ENCODE data around the gene PNLDC1.
A peak's percentile ranks its signal among the peaks of the same experiment; 100 is the strongest.

The PNLDC1 gene

DNA sequence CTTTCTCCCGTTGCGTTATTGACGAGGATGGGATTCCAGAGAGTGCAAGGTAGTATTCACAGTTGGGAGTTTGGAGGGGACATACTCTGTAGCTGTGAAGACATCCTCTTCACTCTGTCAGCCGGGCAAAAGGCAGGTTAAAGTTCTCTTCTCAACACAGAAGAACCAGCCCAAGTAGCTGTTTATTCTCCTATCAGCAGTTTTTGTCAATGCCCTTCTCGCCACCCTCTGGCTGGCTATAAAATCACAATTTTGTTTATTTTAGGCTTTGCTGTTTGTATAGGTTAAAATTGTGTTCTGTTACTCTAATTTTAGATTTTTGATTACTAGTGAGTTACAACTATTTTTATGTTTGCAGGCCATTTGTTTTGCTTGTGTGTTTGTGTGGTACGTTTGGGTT lies 52.8 kb downstream of the PNLDC1 start:
- DNase-seq, result no peak

DNA sequence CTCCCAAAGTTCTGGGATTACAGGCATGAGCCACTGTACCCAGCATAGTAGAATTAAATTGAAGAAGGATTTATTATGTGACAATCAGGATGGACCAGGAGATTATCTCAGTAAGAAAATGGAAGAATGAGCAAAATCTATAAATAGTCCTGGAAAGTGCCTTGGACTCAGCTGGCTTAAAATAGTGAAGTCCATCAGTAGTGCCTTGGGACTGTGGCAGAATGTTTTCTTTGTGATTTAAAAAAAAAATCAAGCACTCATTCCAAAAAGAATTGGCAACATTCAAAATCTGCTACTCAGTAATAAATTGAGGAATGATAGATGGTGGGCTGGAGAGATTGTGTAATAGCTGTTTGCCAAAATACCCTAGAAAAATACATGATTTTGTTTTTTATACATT lies 53.7 kb downstream of the PNLDC1 start:
- DNase-seq, result no peak

DNA sequence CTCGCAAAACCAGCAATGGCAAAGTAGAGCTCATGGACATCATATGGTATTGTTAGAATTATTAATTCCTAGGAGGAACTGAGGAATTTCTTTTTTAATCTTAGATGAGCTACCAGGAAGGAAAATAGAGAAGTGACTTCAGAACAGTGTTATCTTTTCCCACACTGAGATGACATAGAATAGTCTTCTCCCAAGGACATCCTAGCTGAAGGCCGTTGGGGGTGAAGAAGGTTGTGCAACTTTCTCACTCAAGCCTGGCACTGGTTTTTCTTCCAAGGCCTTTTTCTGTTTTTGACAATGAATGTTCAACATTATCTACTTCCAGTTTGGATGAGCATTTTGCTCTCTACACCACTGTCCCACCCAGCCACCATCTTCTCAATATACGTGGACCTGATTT lies 54.9 kb downstream of the PNLDC1 start:
- no peak for DNase-seq

DNA sequence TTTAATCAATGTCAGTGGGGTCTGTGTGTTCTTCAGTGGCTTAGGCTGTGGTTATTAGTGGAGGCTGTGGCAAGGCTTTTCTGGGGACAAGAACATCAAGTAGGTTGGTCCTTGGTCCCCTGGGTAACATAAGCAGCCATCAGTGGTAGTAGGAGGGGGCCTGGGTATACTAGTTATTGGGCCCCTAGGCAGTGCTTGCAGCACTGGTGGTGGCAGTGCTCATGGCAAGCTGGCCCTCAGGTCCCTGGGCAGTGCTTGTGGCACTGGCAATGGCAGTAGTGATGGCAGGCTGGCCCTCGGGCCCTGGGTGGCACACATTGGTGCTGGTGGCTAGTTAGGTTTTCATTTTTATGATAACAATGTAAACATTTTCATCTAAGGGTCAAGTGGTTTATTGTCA lies 58.2 kb downstream of the PNLDC1 start:
- no peak for DNase-seq

DNA sequence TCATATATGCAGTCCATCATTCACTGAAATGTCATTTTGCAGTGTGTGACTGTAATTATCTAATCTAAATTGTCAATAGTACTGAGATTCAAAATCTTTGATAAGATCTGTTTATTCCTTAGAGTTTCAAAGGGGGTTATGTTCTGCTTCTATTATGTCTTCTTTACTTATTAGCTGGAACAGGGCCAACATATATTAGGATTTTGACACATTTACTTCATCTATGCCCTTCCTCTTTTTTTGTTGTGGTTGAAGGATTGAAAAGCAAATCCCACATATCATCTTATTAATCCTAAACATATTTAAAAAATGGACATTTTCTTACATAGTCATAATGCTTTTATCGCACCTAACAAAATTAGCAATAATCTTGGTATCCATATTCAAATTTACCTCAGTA lies 60.4 kb downstream of the PNLDC1 start:
- DNase-seq, result no peak

DNA sequence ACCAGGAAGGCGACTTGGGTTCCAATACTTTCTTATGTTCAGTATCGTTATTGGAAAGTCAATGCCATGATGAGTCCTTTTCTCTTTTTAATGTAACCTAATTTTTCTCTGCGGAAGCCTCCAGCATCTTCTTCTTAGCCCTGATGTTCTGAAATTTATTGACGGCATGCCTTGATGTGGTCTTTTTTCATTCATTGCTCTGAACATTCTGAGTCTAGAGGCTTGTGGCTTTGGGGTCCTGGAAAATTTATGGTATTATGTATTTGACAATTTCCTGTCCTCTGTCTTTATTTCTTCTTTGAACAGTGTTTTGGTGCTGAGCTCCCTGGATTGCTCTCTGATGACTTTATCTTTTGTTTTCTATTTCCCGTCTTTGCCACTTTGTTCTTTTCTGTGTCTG lies 62.0 kb downstream of the PNLDC1 start:
- no peak for DNase-seq

DNA sequence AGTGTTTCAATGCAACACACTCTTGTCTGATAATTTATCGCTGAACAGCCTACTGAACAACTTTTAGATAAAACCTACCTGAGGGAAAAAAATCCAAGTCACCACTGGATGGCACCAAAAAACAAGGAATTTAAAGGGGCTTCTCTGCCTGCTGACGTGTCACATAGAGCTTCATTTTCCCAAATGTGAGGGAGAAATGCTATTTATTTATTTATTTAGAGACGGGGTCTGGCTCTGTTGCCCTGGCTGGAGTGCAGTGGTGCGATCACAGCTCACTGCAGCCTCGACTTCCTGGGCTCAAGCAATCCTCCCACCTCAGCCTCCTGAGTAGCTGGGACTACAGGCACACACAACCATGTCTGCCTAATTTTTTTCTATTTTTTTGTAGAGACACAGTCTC lies 63.3 kb downstream of the PNLDC1 start:
- DNase-seq, result peak; percentile 45

DNA sequence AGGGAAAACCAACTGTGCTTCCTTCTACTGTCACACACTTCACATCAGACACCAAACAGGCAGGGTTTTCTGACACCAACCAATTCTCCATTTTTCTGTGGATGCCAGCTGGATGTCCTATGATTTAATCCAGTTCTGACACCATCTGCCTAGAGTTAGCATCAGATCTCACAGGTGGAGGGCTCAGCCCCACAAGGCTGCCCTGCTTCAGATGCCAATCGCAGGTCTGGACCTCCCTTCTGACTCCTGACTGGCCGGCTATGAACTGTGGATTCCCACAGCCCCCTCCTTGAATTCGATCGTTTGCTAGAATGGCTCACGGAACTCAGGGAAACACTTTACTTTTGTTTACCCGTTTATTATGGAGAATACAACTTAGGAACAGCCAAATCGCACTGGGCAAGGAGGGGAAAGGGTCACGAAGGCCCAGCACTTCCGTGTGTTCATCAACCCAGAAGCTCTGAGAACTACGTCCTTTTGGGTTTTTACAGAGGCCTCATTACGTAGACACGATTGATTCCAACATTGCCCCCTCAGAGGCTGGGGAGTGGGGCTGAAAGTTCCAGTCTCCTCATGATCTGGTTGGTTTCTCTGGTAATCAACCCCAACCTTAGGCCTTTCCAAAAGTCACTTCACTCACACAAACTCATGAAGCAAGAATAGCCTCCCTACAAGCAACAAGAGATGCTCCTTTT lies 65.3 kb downstream of the PNLDC1 start:
- no peak for DNase-seq

DNA sequence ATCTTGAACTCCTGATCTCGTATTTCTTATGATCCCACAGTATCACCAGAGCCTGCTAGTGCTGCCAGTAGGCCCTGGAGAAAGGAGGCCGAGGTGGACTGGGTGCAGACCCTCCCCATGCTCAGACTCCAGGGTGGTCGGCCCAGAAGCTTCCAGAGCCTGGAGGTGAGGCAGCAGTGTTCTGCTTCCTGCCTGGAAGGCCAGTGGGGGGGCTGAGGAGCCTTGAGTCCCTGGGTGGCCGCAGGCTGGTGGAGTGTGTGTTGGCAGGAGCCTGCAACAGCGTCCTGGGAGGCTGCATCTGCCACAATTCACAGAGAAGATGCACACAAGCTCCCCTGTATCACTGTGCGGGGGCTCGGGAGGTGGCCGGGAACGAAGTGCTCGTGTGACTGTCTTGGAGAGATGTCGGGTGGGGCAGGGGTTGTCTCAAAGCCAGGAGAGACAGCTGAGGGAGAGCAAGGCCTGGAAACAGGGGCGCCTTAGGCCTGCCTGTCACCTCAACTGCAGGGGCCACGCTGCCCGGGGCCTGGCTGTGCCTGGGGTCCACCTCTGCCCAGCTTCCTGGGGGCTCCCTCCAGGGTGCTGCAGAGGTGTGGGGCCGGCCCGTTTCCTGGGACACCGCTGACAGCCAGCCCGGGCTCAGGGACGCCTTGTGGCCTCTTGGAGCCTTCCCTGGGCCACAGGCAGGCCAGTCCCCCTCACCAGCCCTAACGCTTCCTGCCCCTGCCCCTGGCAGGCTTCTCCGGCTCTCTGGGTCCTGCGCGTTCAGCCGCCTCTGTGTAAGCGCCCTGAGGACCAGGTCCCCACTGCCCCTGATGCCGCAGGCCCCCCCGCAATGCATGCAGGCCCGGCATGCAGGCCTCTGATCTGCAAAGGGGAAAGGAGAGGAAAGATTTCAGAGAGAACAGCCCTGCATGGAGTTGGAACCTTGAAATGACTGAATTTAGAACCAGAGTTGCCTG lies 66.5 kb downstream of the PNLDC1 start:
- no peak for DNase-seq
